ENCODE measurements around the gene PIK3R2.
"Not testable (repeated sequence)": the region's sequence is repeated elsewhere in the genome, so short reads cannot be mapped to it uniquely, and the experiment has no call there.

PIK3R2 gene

DNA sequence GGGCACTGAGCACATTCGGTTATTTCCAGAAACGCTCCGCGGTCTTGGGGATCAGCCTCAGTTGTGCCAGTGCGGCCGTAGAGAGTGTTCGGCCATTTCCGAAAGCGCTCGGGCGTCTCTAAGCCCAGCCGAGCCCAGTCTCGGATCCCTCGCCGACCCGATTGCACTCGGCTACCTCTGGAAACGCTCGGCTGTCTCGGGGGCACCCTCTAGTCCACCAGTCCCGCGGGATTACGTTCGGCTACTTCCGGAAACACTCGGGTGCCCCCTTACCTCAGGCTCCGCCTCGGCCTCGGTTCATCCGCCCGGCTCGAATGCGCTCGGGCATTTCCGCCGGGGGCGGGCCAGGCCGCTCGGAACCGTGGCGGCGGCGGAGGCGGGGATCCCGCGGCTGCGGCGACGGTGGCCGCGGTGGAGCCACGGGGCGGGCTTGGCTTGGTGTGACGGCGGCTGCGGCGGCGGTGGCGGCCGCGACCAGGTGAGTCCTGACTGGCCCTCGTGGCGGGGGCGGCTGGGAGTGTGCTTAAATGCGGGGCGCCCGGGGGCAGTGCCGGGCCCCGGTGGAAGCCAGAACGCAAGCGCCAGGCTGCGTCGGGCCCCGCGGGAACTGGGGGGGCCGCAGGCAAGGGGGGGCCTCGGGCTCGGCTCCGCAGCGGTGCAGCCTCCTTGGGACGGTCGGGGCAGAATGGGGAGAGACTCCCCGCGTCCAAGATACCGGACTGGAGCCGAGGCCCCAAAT, at the start of gene PIK3R2:
PIK3R2 (plus strand) TSS at position 347 of the 739 bp plus-strand sequence. CDS start 2,717 bp downstream, outside the sequence.
- peak; percentile 96 for DNase-seq (ENCODE audit: low read depth, low spot score)

DNA sequence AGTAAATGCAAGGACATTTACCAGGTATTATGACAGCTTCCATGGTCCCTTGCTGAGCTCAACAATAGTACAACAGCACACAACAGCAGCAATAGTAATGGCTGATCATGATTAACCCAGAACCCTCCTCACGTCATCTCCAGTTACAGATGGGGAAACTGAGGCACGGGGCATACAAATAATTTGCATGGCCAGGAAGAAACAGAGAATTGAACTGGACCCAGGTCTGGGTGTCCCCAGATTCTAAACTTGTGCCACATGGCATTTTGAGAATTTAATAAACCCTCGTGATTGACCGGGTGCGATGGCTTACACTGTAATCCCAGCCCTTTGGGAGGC, 48.2 kb upstream of the PIK3R2 start:
- DNase-seq (ENCODE audit: low read depth, low spot score) = no peak

DNA sequence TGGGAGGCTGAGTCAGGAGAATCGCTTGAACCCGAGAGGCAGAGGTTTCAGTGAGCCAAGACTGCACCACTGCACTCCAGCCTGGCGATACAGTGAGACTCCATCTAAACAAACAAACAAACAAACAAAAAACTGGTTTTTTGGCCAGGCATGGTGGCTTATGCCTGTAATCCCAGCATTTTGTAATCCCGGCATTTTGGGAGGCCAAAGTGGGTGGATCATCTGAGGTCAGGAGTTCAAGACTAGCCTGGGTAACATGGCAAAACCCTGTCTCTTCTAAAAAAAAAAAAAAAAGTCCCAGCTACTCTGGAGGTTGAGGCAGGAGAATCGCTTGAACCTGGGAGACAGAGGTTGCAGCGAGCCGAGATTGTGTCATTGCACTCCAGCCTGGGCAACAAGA, 47.7 kb upstream of the PIK3R2 start:
- DNase-seq (ENCODE audit: low read depth, low spot score) = not testable (repeated sequence)

DNA sequence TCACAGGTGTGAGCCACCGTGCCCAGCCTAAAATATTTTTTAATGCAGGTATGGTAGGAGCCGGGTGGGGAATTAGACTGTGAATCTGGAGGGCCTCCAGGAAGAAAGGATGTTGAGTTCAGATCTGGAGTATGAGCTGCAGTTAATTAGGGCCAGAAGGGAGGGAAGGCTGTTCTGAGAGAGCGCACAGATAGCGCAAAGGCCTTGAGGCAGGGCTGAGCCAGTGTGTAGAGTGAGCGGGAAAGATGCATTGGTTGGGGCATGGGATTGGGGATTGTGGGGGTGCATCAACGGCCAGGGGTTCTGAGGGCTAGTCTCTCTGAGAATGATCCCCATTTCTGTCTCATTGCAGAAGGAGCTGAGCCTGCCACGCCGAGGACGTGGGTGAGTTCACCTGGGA, 45.7 kb upstream of the PIK3R2 start:
- no peak for DNase-seq (ENCODE audit: low read depth, low spot score)

DNA sequence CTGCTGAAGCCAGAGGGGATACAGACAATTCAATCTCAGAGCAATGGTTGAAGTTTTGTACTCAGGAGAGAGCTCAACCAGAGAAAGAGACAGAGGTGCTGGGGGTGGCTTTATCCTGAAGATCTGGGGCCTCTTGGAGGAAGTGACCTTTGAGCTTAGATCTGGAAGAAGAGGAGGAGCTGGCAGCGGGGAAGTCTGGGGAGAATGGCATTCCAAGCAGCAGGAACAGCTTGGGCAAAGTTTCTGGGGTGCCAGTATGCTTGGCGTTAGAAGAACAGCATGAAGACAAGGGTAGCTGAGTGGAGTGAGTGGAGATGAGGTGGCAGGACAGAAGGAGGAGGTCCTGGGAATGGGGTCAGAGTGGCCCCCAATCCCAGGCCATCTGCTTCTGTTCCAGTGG, 44.1 kb upstream of the PIK3R2 start:
- no peak for DNase-seq (ENCODE audit: low read depth, low spot score)

DNA sequence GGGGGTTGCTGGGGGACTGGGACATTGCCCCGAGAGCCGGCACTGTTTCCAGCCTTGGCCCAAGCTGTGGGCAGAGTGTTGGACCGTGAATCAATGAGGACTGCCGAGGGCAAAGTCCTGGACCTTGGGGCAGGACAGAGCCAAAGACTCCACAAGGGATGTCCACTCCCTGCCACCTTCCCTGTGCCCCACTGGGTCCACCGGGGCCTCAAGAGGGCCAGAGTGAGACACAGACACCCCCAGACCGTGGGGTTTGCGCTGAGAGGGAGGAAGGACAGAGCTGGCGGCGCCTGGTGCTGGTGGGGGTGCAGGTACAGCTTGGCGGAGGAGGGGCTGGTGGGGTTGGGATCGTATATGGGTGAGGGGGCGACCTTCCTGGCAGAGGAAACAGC, 43.6 kb upstream of the PIK3R2 start:
- no peak for DNase-seq (ENCODE audit: low read depth, low spot score)

DNA sequence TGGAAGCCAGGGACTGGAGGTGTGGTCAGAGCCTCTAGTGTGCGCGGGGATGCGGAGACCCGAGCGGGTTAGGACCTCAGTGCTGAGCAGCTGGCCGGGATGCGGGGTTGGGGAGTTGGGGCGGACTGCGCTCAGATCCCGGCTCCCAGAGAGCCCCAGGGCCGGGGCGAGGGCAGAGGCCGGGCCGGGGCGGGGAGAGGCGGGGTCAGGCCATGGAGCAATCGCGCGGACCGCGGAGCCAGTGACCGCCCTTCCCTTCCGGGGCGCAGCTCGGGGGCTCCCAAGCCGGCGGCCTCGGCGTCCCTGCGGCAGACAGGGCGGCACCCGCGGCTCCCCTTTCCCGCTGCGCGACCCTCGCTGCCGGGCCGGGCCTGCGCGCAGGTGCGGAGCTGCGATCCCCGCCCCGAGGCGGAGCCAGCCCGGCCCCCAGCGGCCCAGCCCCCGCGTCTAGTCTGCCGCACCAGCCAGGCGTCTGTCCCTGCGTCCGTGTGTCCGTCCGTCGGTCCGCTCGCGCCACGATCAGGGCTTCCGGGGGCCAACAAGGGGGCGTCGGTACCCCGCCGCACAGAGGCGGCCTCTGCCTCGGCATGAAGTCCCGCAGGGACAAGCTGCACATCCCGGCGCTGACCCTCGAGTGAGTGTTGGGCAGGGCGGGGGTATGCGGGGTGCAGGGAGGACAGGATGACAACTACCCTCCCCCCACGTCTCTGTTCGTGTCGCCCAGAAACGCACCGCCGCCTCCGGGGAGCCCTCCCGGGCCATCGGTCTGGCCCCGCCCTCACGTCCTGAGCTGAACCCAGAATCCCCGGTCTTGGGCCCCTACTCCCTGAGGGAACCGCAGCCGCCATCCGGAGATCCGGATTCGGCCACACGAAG, 43.0 kb upstream of the PIK3R2 start:
- no peak for DNase-seq (ENCODE audit: low read depth, low spot score)

DNA sequence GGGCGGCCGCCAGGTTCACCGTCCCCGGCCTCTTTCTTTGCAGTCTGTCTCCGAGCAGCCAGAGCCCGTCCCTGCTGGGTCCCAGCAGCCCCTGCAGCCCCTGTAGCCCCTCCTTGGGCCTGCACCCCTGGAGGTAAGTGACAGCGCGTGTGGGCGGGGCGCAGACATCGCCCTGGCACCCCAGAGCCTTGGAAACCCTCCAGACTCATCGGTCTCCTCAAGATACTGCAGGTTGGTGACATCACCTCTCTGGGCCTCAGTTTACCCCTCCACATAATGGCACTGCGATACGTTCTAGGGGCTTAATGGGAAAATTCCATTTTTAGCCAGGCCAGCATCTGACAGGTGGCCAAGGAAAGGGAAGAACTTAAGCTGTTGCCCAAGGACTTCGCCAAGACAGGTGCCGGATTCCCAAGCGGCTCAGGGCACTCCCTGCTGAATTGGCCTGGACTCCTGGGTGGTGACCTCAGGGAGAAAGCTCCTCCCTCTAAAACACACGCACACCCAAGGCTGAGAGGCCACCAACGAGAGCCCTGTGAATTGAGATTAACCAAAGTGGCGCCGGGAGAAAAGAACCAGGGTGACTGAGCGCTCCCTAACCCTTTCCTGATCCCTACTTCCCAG, 42.2 kb upstream of the PIK3R2 start:
- DNase-seq (ENCODE audit: low read depth, low spot score) = no peak

DNA sequence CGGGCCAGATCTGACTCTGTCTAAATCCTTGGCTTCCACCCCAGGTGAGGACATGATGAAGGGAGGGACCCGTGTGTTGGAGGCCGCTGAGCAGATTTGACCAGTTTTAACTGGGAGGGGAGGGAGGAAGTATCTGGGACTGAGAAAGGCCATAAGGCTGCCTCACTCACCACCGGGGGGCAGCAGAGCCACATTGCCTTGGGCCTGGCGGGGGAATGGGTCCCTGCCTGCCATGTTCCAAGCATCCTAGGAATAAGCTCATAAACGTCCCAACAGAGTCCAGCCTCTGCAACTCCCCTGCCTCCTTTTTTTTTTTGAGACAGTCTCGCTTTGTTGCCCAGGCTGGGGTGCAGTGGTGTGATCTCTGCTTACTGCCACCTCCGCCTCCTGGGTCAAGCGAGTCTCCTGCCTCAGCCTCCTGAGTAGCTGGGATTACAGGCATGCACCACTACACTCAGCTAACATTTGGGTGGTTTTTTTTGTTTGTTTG, 39.9 kb upstream of the PIK3R2 start:
- DNase-seq (ENCODE audit: low read depth, low spot score) = no peak

DNA sequence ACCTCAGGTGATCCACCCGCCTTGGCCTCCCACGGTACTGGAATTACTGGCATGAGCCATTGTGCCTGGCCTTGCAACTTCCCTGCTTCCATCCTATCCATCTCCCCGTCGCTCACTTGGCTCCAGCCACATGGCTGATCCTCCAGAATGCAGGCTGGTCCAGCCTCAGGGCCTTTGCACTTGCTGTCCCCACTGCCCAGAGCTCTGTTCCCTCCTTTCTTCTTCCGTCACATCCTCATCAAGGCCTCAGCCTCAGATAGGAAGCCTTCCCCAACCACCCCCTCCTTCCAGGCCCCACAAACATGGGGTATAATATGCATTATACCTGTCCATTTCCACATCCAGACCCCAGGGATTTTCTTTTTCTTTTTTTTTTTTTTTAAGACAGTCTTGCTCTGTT, 39.1 kb upstream of the PIK3R2 start:
- DNase-seq (ENCODE audit: low read depth, low spot score) = no peak

DNA sequence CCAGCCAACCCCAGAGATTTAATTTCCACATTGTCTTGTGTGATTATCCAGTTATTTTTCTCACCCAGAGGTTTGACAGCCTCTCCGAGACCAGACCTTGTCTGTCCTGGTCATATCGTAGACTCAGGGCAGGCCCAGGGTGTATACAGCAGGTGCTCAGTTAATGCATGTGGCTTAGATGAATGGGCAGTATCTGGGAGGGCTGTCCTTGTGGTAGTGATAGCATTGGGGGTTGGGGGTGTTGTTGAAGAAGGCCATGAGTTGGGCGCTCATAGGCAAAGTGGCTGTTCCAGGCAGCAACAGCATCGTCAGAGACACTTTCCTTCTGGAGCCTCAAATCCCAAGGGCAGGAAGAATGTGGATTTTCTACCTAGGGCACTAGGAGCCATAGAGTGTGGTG, 38.5 kb upstream of the PIK3R2 start:
- no peak for DNase-seq (ENCODE audit: low read depth, low spot score)

DNA sequence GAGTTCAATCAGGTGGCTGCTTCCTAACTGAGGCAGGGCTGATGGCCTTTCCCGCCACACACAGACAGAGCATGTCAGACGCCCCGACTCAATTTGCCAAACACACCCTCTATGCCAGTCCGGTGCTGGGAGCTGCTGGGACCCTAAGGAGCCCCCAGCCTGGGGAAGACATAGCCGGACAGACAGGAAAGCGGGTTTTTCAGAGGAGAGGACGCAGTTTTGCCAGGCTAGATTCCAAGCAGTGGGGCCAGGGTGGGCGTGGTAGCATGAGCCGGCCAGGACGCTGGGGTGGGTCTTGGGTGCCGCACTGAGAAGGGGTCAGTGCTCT, 35.6 kb upstream of the PIK3R2 start:
- no peak for DNase-seq (ENCODE audit: low read depth, low spot score)

DNA sequence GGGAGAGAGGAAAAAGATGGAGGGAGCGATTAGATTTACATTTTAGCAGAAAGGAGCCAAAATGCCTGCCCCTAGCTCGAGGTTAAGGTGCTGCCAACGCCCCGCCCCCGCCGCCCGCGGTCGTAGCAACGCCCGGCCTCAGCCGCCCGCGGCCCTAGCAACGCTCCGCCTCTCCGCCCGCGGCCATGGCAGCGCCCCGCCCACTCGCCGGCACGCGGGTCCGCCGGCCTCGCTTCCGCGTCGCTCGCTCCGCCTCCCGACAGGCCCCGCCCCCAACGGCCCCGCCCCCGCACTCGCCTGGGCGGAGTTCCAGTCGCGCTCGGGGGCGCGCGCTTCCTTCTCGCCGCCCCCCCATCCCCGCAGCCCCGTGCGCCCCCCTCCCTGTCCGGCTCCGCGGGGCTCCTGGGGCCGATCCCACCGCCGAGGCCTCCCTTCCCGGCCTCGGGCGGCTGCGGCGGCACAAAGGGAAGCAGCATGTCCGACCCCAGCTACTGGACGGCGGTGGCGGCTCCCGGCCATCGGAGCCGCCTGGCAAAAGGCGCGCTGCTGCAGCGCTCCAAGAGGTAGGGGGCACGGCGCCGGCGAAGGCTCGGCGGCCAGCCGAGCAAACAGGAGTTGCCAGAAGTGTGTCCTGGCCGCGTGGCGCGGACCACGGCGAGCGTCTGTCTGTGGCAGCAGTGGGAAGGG, 35.1 kb upstream of the PIK3R2 start:
- no peak for DNase-seq (ENCODE audit: low read depth, low spot score)

DNA sequence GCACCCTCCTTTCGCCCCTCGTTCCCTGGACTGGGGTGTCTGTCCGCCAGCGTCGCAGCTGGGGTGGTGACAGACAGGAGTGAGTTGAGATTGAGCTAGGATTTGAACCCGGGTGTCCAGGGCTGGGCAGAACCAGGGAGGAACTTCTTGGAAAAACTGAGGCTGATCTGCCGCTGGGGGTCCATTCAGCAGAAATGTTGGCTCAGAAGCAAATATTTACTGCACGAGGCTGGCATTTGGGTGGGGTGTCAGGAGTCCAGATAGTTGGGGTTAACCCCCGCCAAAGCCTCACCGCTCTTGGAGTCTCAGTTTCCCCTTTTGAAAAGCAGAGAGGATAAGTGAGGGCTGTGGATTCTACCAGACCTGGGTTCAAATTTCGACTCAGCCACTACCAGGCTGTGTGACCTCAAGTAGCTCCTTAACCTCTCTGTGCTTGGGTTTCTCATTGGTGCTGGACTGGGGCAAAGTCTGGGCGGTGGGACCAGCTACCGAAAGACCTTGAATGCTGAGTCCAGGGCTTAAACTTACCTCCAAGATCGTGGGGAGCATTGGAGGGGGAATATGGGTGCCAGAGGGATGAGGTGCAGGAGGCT, 34.4 kb upstream of the PIK3R2 start:
- DNase-seq (ENCODE audit: low read depth, low spot score) = no peak

DNA sequence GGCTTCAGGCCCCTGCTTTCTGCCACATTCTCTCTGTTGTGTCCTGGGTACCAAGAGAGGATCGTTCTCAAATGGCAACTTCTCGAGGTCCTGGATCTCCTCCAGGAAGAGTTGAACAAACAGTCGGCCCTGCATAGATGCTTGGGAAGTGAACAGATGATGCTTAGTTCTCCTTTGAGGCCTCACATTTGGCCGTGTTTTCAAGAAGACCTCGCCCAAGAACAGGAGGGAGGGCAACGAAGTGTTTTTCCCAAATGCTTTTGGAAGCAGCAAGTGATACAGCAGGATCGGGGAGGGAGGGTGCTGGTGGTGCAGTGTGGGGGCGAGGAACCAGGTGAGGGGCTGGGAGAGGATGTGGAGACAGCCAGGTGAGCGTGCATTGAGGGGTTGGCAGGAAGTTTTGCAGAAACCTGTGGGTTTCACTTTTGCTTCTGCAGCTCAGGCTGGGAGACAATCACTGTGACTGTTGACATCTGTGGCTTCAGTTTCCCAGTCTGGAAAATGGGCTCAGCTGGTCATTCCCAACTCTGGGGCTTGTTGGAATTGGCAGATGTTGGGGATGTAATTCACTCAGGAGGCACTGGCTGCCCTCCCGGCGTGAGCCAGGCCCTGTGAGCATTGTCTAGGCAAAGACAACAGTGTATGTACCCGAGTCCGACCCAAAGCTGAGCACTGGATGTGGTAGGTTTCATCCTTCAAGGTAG, 33.8 kb upstream of the PIK3R2 start:
- DNase-seq (ENCODE audit: low read depth, low spot score) = no peak

DNA sequence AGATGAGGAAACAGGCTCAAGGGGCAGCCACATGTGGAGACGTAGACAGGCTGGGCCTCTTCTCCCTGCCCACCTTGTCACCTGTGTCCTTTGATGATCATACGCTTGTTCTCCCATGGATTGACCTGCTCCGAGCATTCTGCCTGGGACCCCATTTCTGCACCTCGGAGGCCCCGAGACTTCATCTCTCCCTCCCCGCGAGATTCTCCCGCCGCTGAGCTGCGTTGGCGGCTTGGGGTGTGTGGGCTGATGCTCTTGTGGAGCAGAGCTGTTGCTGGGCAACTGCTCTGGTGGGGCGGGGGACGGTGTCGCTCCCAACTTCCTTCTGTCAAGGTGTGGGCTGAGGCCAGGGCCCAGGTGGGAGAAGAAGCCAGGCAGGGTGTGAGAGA, 33.3 kb upstream of the PIK3R2 start:
- DNase-seq (ENCODE audit: low read depth, low spot score) = no peak

DNA sequence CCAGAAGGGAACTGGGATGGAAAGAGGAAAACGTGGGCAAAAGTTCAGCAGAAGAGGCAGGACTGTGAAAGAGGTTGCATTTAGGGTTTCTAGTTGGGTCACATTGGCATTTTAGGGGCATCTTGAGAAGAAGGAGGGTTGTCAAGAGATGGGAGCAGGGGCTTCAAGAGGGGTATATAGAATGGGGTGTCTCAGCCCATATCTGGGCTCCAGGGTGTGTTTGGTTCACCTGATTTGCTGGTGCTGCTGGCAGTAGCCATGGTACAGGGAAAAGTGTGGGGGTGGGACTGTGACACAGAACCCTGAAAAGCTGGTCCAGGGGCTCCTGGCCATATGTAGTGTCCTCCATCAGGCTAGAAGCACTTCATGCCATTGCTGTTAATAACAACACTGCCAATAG, 32.8 kb upstream of the PIK3R2 start:
- DNase-seq (ENCODE audit: low read depth, low spot score) = no peak

DNA sequence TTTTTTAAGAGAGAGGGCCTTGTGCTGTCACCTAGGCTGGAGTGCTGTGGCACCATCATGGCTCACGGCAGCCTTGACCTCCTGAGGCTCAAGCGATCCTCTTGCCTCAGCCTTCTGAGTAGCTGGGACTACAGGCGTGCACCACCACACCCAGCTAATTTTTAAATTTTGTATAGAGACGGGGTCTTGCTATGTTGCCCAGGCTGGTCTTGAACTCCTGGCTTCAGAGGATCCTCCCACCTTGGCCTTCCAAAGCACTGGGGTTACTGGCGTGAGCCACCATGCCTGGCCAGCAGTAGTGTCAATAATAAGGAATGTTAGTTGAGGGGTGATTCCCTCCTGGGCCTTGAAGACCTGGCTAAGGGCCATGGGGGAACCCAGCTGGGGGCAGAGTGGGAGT, 31.8 kb upstream of the PIK3R2 start:
- DNase-seq (ENCODE audit: low read depth, low spot score) = no peak

DNA sequence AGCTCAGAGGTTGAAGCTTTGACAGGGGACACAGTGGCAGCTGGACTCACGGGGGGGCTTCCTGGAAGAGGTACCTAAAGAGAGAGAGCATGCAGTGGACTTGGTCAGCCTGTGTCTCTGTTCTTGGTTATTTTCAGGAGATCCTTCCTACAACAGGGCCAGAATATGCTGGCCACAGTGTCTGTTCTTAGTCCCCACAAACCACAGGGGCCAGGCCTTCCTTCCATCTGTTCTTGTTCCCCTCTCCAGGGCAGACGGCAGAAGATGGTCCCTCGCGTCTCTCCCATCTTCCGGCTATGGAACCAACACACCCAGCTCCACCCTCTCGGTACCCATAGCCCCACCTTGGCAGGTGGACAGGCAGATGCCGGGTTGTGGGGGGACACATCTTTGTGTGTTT, 30.5 kb upstream of the PIK3R2 start:
- no peak for DNase-seq (ENCODE audit: low read depth, low spot score)

DNA sequence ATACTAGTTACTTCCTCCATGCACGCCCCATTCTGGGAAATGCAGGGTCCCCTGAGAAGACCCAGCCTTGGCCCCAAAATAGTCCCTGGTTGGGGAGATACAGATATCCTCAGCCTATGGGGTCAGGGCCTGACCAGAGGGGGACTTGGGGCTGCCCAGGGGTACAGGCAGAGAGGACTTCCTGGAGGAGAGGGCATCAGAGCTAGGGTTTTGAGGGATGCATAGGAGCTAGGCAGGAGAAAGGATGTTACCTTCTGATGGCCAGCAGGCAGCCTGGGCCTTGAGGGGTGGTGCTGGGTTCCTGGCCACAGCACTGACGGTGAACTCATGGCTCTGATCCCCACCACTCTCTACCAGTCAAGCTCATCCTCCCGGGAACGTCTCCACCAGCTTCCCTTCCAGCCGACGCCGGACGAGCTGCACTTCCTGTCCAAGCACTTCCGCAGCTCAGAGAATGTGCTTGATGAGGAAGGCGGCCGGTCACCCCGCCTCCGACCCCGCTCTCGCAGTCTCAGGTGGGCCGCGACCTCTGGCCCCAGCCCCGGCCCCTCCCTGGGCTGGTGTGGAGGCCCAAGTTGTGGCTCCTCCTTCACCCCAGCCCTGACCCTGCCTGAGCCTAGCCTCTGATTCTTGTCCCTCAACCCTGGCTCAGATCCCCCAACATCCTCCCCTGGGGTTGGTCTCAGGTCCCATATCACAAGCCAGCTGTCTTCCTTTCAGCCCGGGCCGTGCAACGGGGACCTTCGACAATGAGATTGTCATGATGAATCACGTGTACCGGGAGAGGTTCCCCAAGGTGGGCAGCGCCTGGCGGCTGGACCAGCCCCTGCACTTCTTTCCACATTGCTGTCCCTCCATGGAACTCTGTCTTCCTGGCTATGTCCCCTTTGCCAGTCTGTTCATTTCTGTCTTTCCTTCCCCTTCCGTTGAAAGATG, 29.8 kb upstream of the PIK3R2 start:
- DNase-seq (ENCODE audit: low read depth, low spot score) = no peak
